ENCODE data around the gene CATSPER3. TPM values are rescaled to one million over a fixed set of nuclear protein-coding genes. Genes with fewer than 3 reads are reported as not detected.

Gene CATSPER3
- polyA plus RNA-seq, 3 donors, result 0.15 to 0.60 (median 0.52) TPM

DNA sequence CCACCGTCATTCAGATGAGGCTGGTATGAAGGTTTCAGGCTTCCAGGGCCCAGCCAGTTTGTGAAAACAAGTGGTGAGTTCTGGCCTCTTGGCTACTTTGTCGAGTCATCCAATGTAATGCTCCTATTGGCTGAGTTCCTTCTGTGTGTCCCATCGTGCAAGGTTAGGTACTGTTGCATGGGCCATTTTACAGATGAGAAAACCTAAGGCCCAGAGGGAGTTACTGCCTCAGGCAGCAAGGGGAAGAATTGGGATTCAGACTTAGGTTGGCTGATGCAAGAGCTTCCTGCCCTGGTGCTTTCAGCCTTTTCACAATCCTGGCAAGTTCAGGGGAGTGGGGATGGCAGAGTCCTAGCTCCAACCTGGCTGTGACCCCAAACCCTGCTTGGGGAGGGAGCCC, 83.7 kb downstream of the CATSPER3 start:
- no peak overlapping the region for H3K27ac Mint-ChIP-seq
- Histone ChIP-seq H3K36me3 (replicated peaks in 1 of 2; ENCODE audit: control insufficient read depth in 1 of 2, insufficient read depth in 2 of 2, low read length in 2 of 2) (no peaks in the 10 kb centered on the region), H3K27ac (ENCODE audit: low read depth in 1 of 2, low read length in 2 of 2) (no peak overlapping the region), H2AFZ (ENCODE audit: insufficient read depth, low read depth, low read length, poor library complexity, severe bottlenecking) (no peak overlapping the region), H3K79me2 (ENCODE audit: insufficient read depth, low read length) (no peaks in the 10 kb centered on the region), H3K4me3 (replicated peaks in 1 of 3; ENCODE audit: low read depth in 2 of 3, low read length in 3 of 3) (no peak overlapping the region), H3K9ac (ENCODE audit: insufficient read depth, low read length, poor library complexity, severe bottlenecking) (no peak overlapping the region), H3K4me2 (replicated peaks; ENCODE audit: extremely low read depth, low read length, poor library complexity, severe bottlenecking) (no peak overlapping the region), H4K20me1 (ENCODE audit: insufficient read depth, low read length) (no peaks in the 10 kb centered on the region), H3K9me3 (replicated peaks in 1 of 2; ENCODE audit: control insufficient read depth in 1 of 2, insufficient read depth in 1 of 2, low read length in 2 of 2) (peaks cover 0 to 3% of the 10 kb centered on the region in 2 donors), H3K27me3 (ENCODE audit: control insufficient read depth in 2 of 2, insufficient read depth in 2 of 2, low read length in 2 of 2) (peaks cover 24 to 78% of the 10 kb centered on the region in 2 donors), H3K4me1 (ENCODE audit: control insufficient read depth in 1 of 2, insufficient read depth in 2 of 2, low read length in 2 of 2) (no peaks in the 10 kb centered on the region)
- TF ChIP-seq, protein P1, sequence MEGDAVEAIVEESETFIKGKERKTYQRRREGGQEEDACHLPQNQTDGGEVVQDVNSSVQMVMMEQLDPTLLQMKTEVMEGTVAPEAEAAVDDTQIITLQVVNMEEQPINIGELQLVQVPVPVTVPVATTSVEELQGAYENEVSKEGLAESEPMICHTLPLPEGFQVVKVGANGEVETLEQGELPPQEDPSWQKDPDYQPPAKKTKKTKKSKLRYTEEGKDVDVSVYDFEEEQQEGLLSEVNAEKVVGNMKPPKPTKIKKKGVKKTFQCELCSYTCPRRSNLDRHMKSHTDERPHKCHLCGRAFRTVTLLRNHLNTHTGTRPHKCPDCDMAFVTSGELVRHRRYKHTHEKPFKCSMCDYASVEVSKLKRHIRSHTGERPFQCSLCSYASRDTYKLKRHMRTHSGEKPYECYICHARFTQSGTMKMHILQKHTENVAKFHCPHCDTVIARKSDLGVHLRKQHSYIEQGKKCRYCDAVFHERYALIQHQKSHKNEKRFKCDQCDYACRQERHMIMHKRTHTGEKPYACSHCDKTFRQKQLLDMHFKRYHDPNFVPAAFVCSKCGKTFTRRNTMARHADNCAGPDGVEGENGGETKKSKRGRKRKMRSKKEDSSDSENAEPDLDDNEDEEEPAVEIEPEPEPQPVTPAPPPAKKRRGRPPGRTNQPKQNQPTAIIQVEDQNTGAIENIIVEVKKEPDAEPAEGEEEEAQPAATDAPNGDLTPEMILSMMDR (IDR thresholded peaks at IDR 0.05), result no peak
- H3K4me3 Mint-ChIP-seq, result peak overlapping the region in 1 of 2 donors; percentile 33
- peaks cover 0 to 2% (median 0%) of the 10 kb centered on the region in 7 donors for H3K9me3 Mint-ChIP-seq
- 76% methylated on average over 3 of the region's 3 CpGs for WGBS (ENCODE audit: insufficient coverage)
- intact Hi-C loops (cut with micrococcal nuclease), result no loop called here
- peaks cover 71 to 90% (median 83%) of the 10 kb centered on the region in 3 donors for H3K27me3 Mint-ChIP-seq (ENCODE audit: low read depth in 3 of 3)
- DNase-seq, result no peak
- H3K4me1 Mint-ChIP-seq, result peaks cover 4% of the 10 kb centered on the region
- no peaks in the 10 kb centered on the region for H3K36me3 Mint-ChIP-seq

DNA sequence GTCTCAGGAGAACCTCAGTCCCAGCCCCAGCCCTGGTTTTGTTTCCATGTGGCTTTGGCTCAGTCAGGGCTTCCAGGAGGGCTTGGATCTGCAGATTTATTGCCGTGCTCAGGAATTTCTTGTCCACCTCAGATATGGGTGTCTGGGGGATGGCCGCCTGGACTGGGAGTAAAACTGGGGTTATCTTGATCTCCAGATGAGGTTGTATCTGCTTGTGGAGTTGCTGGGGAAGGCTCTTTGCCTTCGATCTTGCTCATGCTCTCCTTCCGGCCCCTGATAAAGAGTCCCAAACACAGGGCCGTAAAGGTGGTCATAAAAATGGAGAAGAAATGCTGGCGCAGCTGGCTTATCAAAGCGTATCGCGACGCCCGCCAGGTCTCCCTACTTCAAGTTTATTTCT, 84.2 kb downstream of the CATSPER3 start:
- H3K9me3 ChIP-seq (replicated peaks in 1 of 2; ENCODE audit: control insufficient read depth in 1 of 2, insufficient read depth in 1 of 2, low read length in 2 of 2), result peaks cover 0 to 3% of the 10 kb centered on the region in 2 donors
- no peak overlapping the region for H3K9ac ChIP-seq (ENCODE audit: insufficient read depth, low read length, poor library complexity, severe bottlenecking)
- H3K4me1 ChIP-seq (ENCODE audit: control insufficient read depth in 1 of 2, insufficient read depth in 2 of 2, low read length in 2 of 2), result no peaks in the 10 kb centered on the region
- Mint-ChIP-seq H3K9me3 (peaks cover 0 to 2% (median 0%) of the 10 kb centered on the region in 7 donors), H3K36me3 (no peaks in the 10 kb centered on the region), H3K4me3 (peak overlapping the region in 1 of 2 donors; percentile 61), H3K27me3 (ENCODE audit: low read depth in 3 of 3) (peaks cover 67 to 86% (median 80%) of the 10 kb centered on the region in 3 donors), H3K4me1 (peaks cover 4% of the 10 kb centered on the region), H3K27ac (no peak overlapping the region)
- H3K4me3 ChIP-seq (replicated peaks in 1 of 3; ENCODE audit: low read depth in 2 of 3, low read length in 3 of 3), result no peak overlapping the region
- H3K27ac ChIP-seq (ENCODE audit: low read depth in 1 of 2, low read length in 2 of 2), result no peak overlapping the region
- TF ChIP-seq, protein P1 (IDR thresholded peaks at IDR 0.05), result no peak
- no peaks in the 10 kb centered on the region for H3K36me3 ChIP-seq (replicated peaks in 1 of 2; ENCODE audit: control insufficient read depth in 1 of 2, insufficient read depth in 2 of 2, low read length in 2 of 2)
- peaks cover 24 to 78% of the 10 kb centered on the region in 2 donors for H3K27me3 ChIP-seq (ENCODE audit: control insufficient read depth in 2 of 2, insufficient read depth in 2 of 2, low read length in 2 of 2)
- H3K79me2 ChIP-seq (ENCODE audit: insufficient read depth, low read length), result no peaks in the 10 kb centered on the region
- H2AFZ ChIP-seq (ENCODE audit: insufficient read depth, low read depth, low read length, poor library complexity, severe bottlenecking), result no peak overlapping the region
- no peaks in the 10 kb centered on the region for H4K20me1 ChIP-seq (ENCODE audit: insufficient read depth, low read length)
- 45% methylated on average over 6 of the region's 11 CpGs for WGBS (ENCODE audit: insufficient coverage)
- no peak for DNase-seq
- intact Hi-C loops (cut with micrococcal nuclease), result no loop called here
- H3K4me2 ChIP-seq (replicated peaks; ENCODE audit: extremely low read depth, low read length, poor library complexity, severe bottlenecking), result no peak overlapping the region

Measured in CD14-positive monocyte (primary cell).